SK-N-SH (cell line): ENCODE data around the gene VIL1. TPM values are rescaled to one million over a fixed set of nuclear protein-coding genes. Genes with fewer than 3 reads are reported as not detected.

ENCODE experiments used
- CTCF ChIA-PET: fragments of 300-600, 350-600 bp; formaldehyde crosslinking; extraction: SDS; loops from one replicate; lab custom pipeline; 2021; lab: Yijun Ruan, JAX
- POLR2A ChIA-PET: fragments of 350-600 bp; sonication (Branson Sonifier 250); formaldehyde crosslinking; extraction: SDS; loops from one replicate; lab custom pipeline; 2020; ENCODE audit warnings: antibody characterized with exemption, inconsistent platforms; lab: Yijun Ruan, JAX
- DNase-seq: peaks from one replicate; pipeline ENCODE4 v3.0.0; 2012
- H2AFZ ChIP-seq: fragments of 200-600 bp; sonication (generic); 2 replicates; pipeline ENCODE4 v1.8.1; 2016; ENCODE audit warnings: antibody characterized with exemption, mild to moderate bottlenecking, low read depth
- H3F3A ChIP-seq: fragments of 200-600 bp; sonication (generic); replicated peaks from 2 replicates; pipeline ENCODE3; 2016; ENCODE audit warnings: antibody characterized with exemption, mild to moderate bottlenecking; ENCODE audit not compliant: insufficient read depth
- H3K27ac ChIP-seq, 2 experiments: fragments of 200-500 bp in 1 of 2; fragments of 200-600 bp in 1 of 2; sonication (Bioruptor generic) in 1 of 2; sonication (generic), shearing (Covaris generic) in 1 of 2; 2 replicates each; pipeline versions ENCODE4 v1.5.1 to v1.6.1; 2014 to 2016; ENCODE audit warnings: low read depth in 2 of 2, inconsistent platforms in 1 of 2, low read length in 1 of 2, mild to moderate bottlenecking in 1 of 2, mixed read lengths in 1 of 2
- H3K27me3 ChIP-seq: fragments of 200-600 bp; sonication (generic), shearing (Covaris generic); 2 replicates; pipeline ENCODE4 v1.6.1; 2016; ENCODE audit warnings: mixed run types; ENCODE audit not compliant: insufficient read depth
- H3K36me3 ChIP-seq, 2 experiments: fragments of 200-500 bp in 1 of 2; fragments of 200-600 bp in 1 of 2; sonication (Bioruptor generic) in 1 of 2; sonication (generic) in 1 of 2; replicated peaks in 1 of 2; 2 replicates each; pipeline versions ENCODE3 to v1.5.1; 2014 to 2016; ENCODE audit warnings: low read length in 1 of 2, mild to moderate bottlenecking in 1 of 2; ENCODE audit not compliant: insufficient read depth in 2 of 2, control insufficient read depth in 1 of 2
- H3K4me1 ChIP-seq, 2 experiments: fragments of 200-500 bp in 1 of 2; fragments of 200-600 bp in 1 of 2; sonication (Bioruptor generic) in 1 of 2; sonication (generic), shearing (Covaris generic) in 1 of 2; 2 replicates each; pipeline versions ENCODE4 v1.5.1 to v1.6.1; 2014 to 2016; ENCODE audit warnings: low read depth in 1 of 2, low read length in 1 of 2, mixed run types in 1 of 2; ENCODE audit not compliant: insufficient read depth in 2 of 2, control insufficient read depth in 1 of 2
- H3K4me2 ChIP-seq: fragments of 200-600 bp; sonication (generic), shearing (Covaris generic); 2 replicates; pipeline ENCODE4 v1.6.1; 2017; ENCODE audit warnings: mixed run types
- H3K4me3 ChIP-seq, 2 experiments: fragments of 200-500 bp in 1 of 2; fragments of 200-600 bp in 1 of 2; sonication (Bioruptor generic) in 1 of 2; sonication (generic), shearing (Covaris generic) in 1 of 2; 2 replicates each; pipeline versions ENCODE4 v1.5.1 to v1.8.1; 2014 to 2016; ENCODE audit warnings: low read depth in 2 of 2, inconsistent platforms in 1 of 2, low read length in 1 of 2, mild to moderate bottlenecking in 1 of 2, mixed read lengths in 1 of 2, moderate library complexity in 1 of 2
- H3K79me2 ChIP-seq: fragments of 200-600 bp; sonication (generic); 2 replicates; pipeline ENCODE4 v1.8.1; 2017; ENCODE audit warnings: mild to moderate bottlenecking; ENCODE audit not compliant: insufficient read depth
- H3K9ac ChIP-seq: fragments of 200-600 bp; sonication (generic); 2 replicates; pipeline ENCODE4 v1.6.1; 2017; ENCODE audit warnings: mixed run types
- H3K9me2 ChIP-seq: fragments of 200-600 bp; sonication (generic); 2 replicates; pipeline ENCODE4 v1.6.1; 2017; ENCODE audit warnings: mixed run types
- H3K9me3 ChIP-seq: fragments of 200-600 bp; sonication (generic); 2 replicates; pipeline ENCODE4 v1.6.1; 2017; ENCODE audit warnings: mixed run types, mild to moderate bottlenecking, moderate library complexity
- H4K20me1 ChIP-seq: fragments of 200-600 bp; sonication (generic); 2 replicates; pipeline ENCODE4 v1.6.1; 2017; ENCODE audit warnings: mild to moderate bottlenecking, mixed run types; ENCODE audit not compliant: insufficient read depth
- CHD2 ChIP-seq: fragments of 150-350 bp; IDR thresholded peaks from 2 replicates; pipeline ENCODE4 v1.6.1; 2018; ENCODE audit warnings: low read length; ENCODE audit not compliant: partially characterized antibody
- ELF1 ChIP-seq: IDR thresholded peaks from 2 replicates; pipeline ENCODE4 v1.4.0; 2012
- EP300 ChIP-seq, 2 experiments: IDR thresholded peaks; 2 replicates each; pipeline versions ENCODE4 v1.4.0 to v1.6.1; 2012; ENCODE audit warnings: borderline replicate concordance in 1 of 2, low read depth in 1 of 2, low read length in 1 of 2
- EZH2phosphoT487 ChIP-seq: fragments of 200-600 bp; sonication (generic); IDR thresholded peaks from 2 replicates; pipeline ENCODE4 v1.6.1; 2017; ENCODE audit warnings: low read depth, mixed run types, mild to moderate bottlenecking, antibody characterized with exemption, moderate library complexity, borderline replicate concordance
- FOSL2 ChIP-seq: IDR thresholded peaks from 2 replicates; pipeline ENCODE4 v1.4.0; 2012; ENCODE audit warnings: low read depth, mild to moderate bottlenecking, moderate library complexity, borderline replicate concordance
- GABPA ChIP-seq: IDR thresholded peaks from 2 replicates; pipeline ENCODE4 v1.4.0; 2012; ENCODE audit warnings: low read depth, mild to moderate bottlenecking
- JUND ChIP-seq: IDR thresholded peaks from 2 replicates; pipeline ENCODE4 v1.4.0; 2012
- MAX ChIP-seq: IDR thresholded peaks from 2 replicates; pipeline ENCODE4 v1.4.0; 2012; ENCODE audit warnings: low read depth
- MEF2A ChIP-seq: IDR thresholded peaks from 2 replicates; pipeline ENCODE4 v1.4.0; 2012; ENCODE audit warnings: low read depth, borderline replicate concordance
- MXI1 ChIP-seq: IDR thresholded peaks from 2 replicates; pipeline ENCODE4 v1.6.1; 2012; ENCODE audit warnings: mild to moderate bottlenecking, low read depth, low read length, improper control_type of control experiment
- NFIC ChIP-seq: IDR thresholded peaks from 2 replicates; pipeline ENCODE4 v1.4.0; 2012; ENCODE audit warnings: borderline replicate concordance
- PBX3 ChIP-seq: IDR thresholded peaks from 2 replicates; pipeline ENCODE4; 2012
- RAD21 ChIP-seq: IDR thresholded peaks from 2 replicates; pipeline ENCODE4 v1.6.1; 2012; ENCODE audit warnings: mild to moderate bottlenecking, low read length
- RFX5 ChIP-seq: IDR thresholded peaks from 2 replicates; pipeline ENCODE4 v1.6.1; 2012; ENCODE audit warnings: mild to moderate bottlenecking, improper control_type of control experiment, low read length
- SIN3A ChIP-seq: IDR thresholded peaks from 2 replicates; pipeline ENCODE4 v1.6.1; 2012; ENCODE audit warnings: low read depth, mild to moderate bottlenecking, low read length, moderate library complexity, borderline replicate concordance
- SMC3 ChIP-seq: IDR thresholded peaks from 2 replicates; pipeline ENCODE4 v1.6.1; 2012; ENCODE audit warnings: low read depth, low read length, improper control_type of control experiment
- TAF1 ChIP-seq: IDR thresholded peaks from 2 replicates; pipeline ENCODE4 v1.6.1; 2012; ENCODE audit warnings: low read depth, mild to moderate bottlenecking, low read length, moderate library complexity, borderline replicate concordance
- USF1 ChIP-seq: IDR thresholded peaks from 2 replicates; pipeline ENCODE4 v1.4.0; 2012; ENCODE audit warnings: low read depth, borderline replicate concordance
- USF2 ChIP-seq: fragments of 150-350 bp; IDR thresholded peaks from 2 replicates; pipeline ENCODE4 v1.6.1; 2017; ENCODE audit warnings: antibody characterized with exemption, low read length, low read depth, borderline replicate concordance
- YY1 ChIP-seq: IDR thresholded peaks from 2 replicates; pipeline ENCODE4 v1.4.0; 2012; ENCODE audit warnings: low read depth, mild to moderate bottlenecking
- WGBS: methylation state at CpG from one replicate; pipeline ENCODE4 v1.1.6; 2017; ENCODE audit warnings: low lambda C conversion rate; 5-methylcytosine and 5-hydroxymethylcytosine counted together
- polyA plus RNA-seq, 3 experiments: library from polyadenylated mRNA; depleted of rRNA; stranded (reverse); fragments of >200 nt; gene quantifications; 2 replicates each; pipeline ENCODE4 v1.2.3, GENCODE V29; 2012

VIL1 gene
- polyA plus RNA-seq, 1 of the 3 experiments (the other 2 are of a cell fraction): under 0.01 TPM

- Histone ChIP-seq H3K4me1 (no peaks in the 10 kb centered on the region), H2AFZ (no peak overlapping the region), H3K4me3 (no peak overlapping the region), H3F3A (no peaks in the 10 kb centered on the region), H3K9ac (no peak overlapping the region), H3K36me3 (no peaks in the 10 kb centered on the region), H3K79me2 (no peaks in the 10 kb centered on the region), H3K9me3 (no peaks in the 10 kb centered on the region), H4K20me1 (no peaks in the 10 kb centered on the region), H3K4me2 (no peak overlapping the region), H3K27me3 (no peaks in the 10 kb centered on the region; the same call in 1 of the 2 replicates), H3K27ac (no peak overlapping the region), H3K9me2 (no peaks in the 10 kb centered on the region)
- POLR2A ChIA-PET: no interaction called here
- WGBS: 55% methylated on average over 1 of the region's 1 CpG
- DNase-seq: no peak
- CTCF ChIA-PET: interaction anchor here (1.3 kb wide), 1 partner anchor 42 kb away, joined by 4 read pairs; no protein-coding TSS in a partner anchor
- TF ChIP-seq MAX: no peak
- TF ChIP-seq MXI1: no peak
- TF ChIP-seq FOSL2: no peak
- no peak for TF ChIP-seq CHD2
- no peak for TF ChIP-seq USF2
These were observed 19.0 kb downstream of the VIL1 start for GRCh38 chr2:218437969-218438368.

- H3K79me2 ChIP-seq: no peaks in the 10 kb centered on the region
- POLR2A ChIA-PET: no interaction called here
These were observed 19.7 kb downstream of the VIL1 start for GRCh38 chr2:218438596-218438995.

More at GRCh38 chr2:218438596-218438995, 19.7 kb downstream of the VIL1 start:
- Histone ChIP-seq H3K36me3 (no peaks in the 10 kb centered on the region), H3F3A (no peaks in the 10 kb centered on the region), H2AFZ (no peak overlapping the region), H3K4me3 (no peak overlapping the region), H3K27ac (no peak overlapping the region), H3K4me2 (no peak overlapping the region), H3K27me3 (no peaks in the 10 kb centered on the region), H4K20me1 (no peaks in the 10 kb centered on the region), H3K9ac (no peak overlapping the region), H3K4me1 (no peaks in the 10 kb centered on the region), H3K9me2 (no peaks in the 10 kb centered on the region), H3K9me3 (no peaks in the 10 kb centered on the region)
- WGBS: 80% methylated on average over 4 of the region's 4 CpGs
- CTCF ChIA-PET: interaction anchor here (1.3 kb wide), 1 partner anchor 43 kb away, joined by 4 read pairs; no protein-coding TSS in a partner anchor
- TF ChIP-seq NFIC (no peak), CHD2 (no peak), PBX3 (no peak), FOSL2 (no peak), YY1 (no peak), TAF1 (no peak), SMC3 (no peak), USF1 (no peak), ELF1 (no peak), JUND (no peak), GABPA (no peak), EP300 (IDR thresholded peaks at IDR 0.05; ENCODE audit: borderline replicate concordance in 1 of 2, low read depth in 1 of 2, low read length in 1 of 2) (no peak), RAD21 (no peak), MEF2A (no peak), USF2 (no peak), RFX5 (no peak), EZH2phosphoT487 (no peak), SIN3A (no peak)
- DNase-seq: no peak
